CD4-positive, alpha-beta T cell treated with Interleukin-15 for 4 hours (primary cell): Measurements from ENCODE around the gene MS4A6E.
A peak's percentile ranks its signal among the peaks of the same experiment; 100 is the strongest.
"Not testable (repeated sequence)": the region's sequence is repeated elsewhere in the genome, so short reads cannot be mapped to it uniquely, and the experiment has no call there.

ENCODE experiments used
- DNase-seq: peaks from one replicate; pipeline ENCODE4 v3.0.0-alpha.2; 2020; ENCODE audit warnings: low spot score

Gene MS4A6E

GRCh38 chr11:60326955-60327354 is at the start of gene MS4A6E:
TSS of gene MS4A6E (plus strand) at chr11:60327255. CDS start at chr11:60334896, 7,641 bp downstream.
- no peak for DNase-seq

GRCh38 chr11:60280412-60280811 is 46.6 kb upstream of the MS4A6E start, which contains the start of gene MS4A4A:
TSS of gene MS4A4A (plus strand) at chr11:60280666. CDS start at chr11:60280676, 10 bp downstream.
- no peak for DNase-seq

- no peak for DNase-seq
Measured at GRCh38 chr11:60281485-60281884, 45.6 kb upstream of the MS4A6E start.

- no peak for DNase-seq
Measured at GRCh38 chr11:60282286-60282685, 44.8 kb upstream of the MS4A6E start.

GRCh38 chr11:60285411-60286126 is 41.5 kb upstream of the MS4A6E start:
- not testable (repeated sequence) for DNase-seq

GRCh38 chr11:60288531-60288930 is 38.5 kb upstream of the MS4A6E start:
- no peak for DNase-seq

GRCh38 chr11:60292145-60292544 is 34.9 kb upstream of the MS4A6E start:
- DNase-seq: no peak

GRCh38 chr11:60301178-60301577 is 25.9 kb upstream of the MS4A6E start:
- no peak for DNase-seq

- not testable (repeated sequence) for DNase-seq
Measured at GRCh38 chr11:60301884-60302283, 25.2 kb upstream of the MS4A6E start.

GRCh38 chr11:60303661-60304060 is 23.4 kb upstream of the MS4A6E start:
- no peak for DNase-seq

GRCh38 chr11:60305906-60306619 is 21.0 kb upstream of the MS4A6E start:
- no peak for DNase-seq

- no peak for DNase-seq
Measured at GRCh38 chr11:60307507-60308195, 19.4 kb upstream of the MS4A6E start.

GRCh38 chr11:60310407-60310998 is 16.6 kb upstream of the MS4A6E start:
- DNase-seq: no peak

- DNase-seq: no peak
Measured at GRCh38 chr11:60314635-60315321, 12.3 kb upstream of the MS4A6E start.

GRCh38 chr11:60315871-60316270 is 11.2 kb upstream of the MS4A6E start:
- DNase-seq: no peak

- DNase-seq: no peak
Measured at GRCh38 chr11:60316317-60316716, 10.7 kb upstream of the MS4A6E start.

- no peak for DNase-seq
Measured at GRCh38 chr11:60318726-60319125, 8.3 kb upstream of the MS4A6E start.

- no peak for DNase-seq
Measured at GRCh38 chr11:60321051-60321450, 6.0 kb upstream of the MS4A6E start.

- no peak for DNase-seq
Measured at GRCh38 chr11:60328460-60328859, 1.4 kb downstream of the MS4A6E start.

GRCh38 chr11:60332846-60333245 is 5.8 kb downstream of the MS4A6E start:
- no peak for DNase-seq

- DNase-seq: peak; percentile 65
Measured at GRCh38 chr11:60334005-60334620, 7.1 kb downstream of the MS4A6E start.
